Ectodermal cell (in vitro differentiated cells): ENCODE measurements around the gene EEPD1.

Source experiments
- H3K27ac ChIP-seq: 2 replicates; pipeline ENCODE4 v1.7.0; 2013; ENCODE audit warnings: mild to moderate bottlenecking, low read depth, low read length; ENCODE audit not compliant: insufficient read depth, poor library complexity, severe bottlenecking
- H3K27me3 ChIP-seq: 2 replicates; pipeline ENCODE4 v1.7.0; 2013; ENCODE audit warnings: mild to moderate bottlenecking, low read length; ENCODE audit not compliant: insufficient read depth, control insufficient read depth, poor library complexity, severe bottlenecking
- H3K36me3 ChIP-seq: one replicate; pipeline ENCODE4 v1.7.0; 2013; ENCODE audit warnings: low read length; ENCODE audit not compliant: control insufficient read depth, insufficient read depth
- H3K4me1 ChIP-seq: one replicate; pipeline ENCODE4 v1.7.0; 2013; ENCODE audit warnings: low read length; ENCODE audit not compliant: control insufficient read depth, insufficient read depth
- H3K4me3 ChIP-seq: 2 replicates; pipeline ENCODE4 v1.7.0; 2013; ENCODE audit warnings: low read depth, low read length, control low read depth; ENCODE audit not compliant: insufficient read depth
- H3K9me3 ChIP-seq: 2 replicates; pipeline ENCODE4 v1.7.0; 2013; ENCODE audit warnings: mild to moderate bottlenecking, low read length, moderate library complexity; ENCODE audit not compliant: control insufficient read depth
- WGBS, 2 experiments: methylation state at CpG; one replicate each; pipeline ENCODE4 v1.1.7; 2013; ENCODE audit warnings: missing lambda C conversion rate in 2 of 2; 5-methylcytosine and 5-hydroxymethylcytosine counted together

Gene EEPD1

DNA sequence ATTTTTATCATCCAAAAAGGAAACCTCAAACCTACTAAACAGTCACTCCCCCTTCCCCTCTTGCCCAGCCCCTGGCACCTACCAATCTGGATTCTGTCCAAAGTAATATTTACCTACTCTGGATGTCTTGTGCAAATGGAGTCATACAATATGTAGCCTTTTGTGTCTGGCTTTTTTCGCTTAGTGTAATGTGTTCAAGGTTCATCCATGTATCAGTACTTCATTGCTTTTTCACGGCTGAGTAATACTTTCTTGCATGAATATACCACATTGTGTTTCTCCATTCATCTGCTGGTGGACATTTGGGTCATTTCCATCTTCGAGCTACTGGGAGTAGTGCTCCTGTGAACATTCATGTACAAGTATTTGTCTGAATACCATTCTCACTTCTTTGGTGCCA is 113.6 kb downstream of the EEPD1 start:
- Histone ChIP-seq H3K4me1 (no peaks in the 10 kb centered on the region), H3K27ac (no peak overlapping the region), H3K36me3 (no peaks in the 10 kb centered on the region), H3K4me3 (no peak overlapping the region), H3K9me3 (no peaks in the 10 kb centered on the region), H3K27me3 (no peaks in the 10 kb centered on the region)
- WGBS, 2 experiments, result 93 to 95% methylated on average over 3 of the region's 3 CpGs

- H3K9me3 ChIP-seq, result no peaks in the 10 kb centered on the region
- H3K27ac ChIP-seq, result no peak overlapping the region
- H3K4me3 ChIP-seq, result no peak overlapping the region
- no peaks in the 10 kb centered on the region for H3K4me1 ChIP-seq
- WGBS, 2 experiments, result 76 to 96% methylated on average over 2 of the region's 2 CpGs
- H3K36me3 ChIP-seq, result no peaks in the 10 kb centered on the region
- no peaks in the 10 kb centered on the region for H3K27me3 ChIP-seq
Measured at GRCh38 chr7:36272211-36272566, 119.1 kb downstream of the EEPD1 start.

GRCh38 chr7:36272567-36273269 is 119.7 kb downstream of the EEPD1 start:
- Histone ChIP-seq H3K27ac (no peak overlapping the region), H3K36me3 (no peaks in the 10 kb centered on the region), H3K4me3 (no peak overlapping the region), H3K9me3 (no peaks in the 10 kb centered on the region), H3K4me1 (no peaks in the 10 kb centered on the region), H3K27me3 (no peaks in the 10 kb centered on the region)
- WGBS, 2 experiments, result 90 to 92% methylated on average over 13 to 15 of the region's 15 CpGs

- H3K4me3 ChIP-seq, result no peak overlapping the region
- H3K9me3 ChIP-seq, result no peaks in the 10 kb centered on the region
- H3K4me1 ChIP-seq, result peaks cover 9% of the 10 kb centered on the region
- no peaks in the 10 kb centered on the region for H3K36me3 ChIP-seq
- no peak overlapping the region for H3K27ac ChIP-seq
- WGBS, 2 experiments, result 68 to 71% methylated on average over 4 of the region's 4 CpGs
- H3K27me3 ChIP-seq, result no peaks in the 10 kb centered on the region
Measured at GRCh38 chr7:36273836-36274235, 120.8 kb downstream of the EEPD1 start.

- no peak overlapping the region for H3K4me3 ChIP-seq
- H3K9me3 ChIP-seq, result no peaks in the 10 kb centered on the region
- no peaks in the 10 kb centered on the region for H3K36me3 ChIP-seq
- H3K4me1 ChIP-seq, result peaks cover 29% of the 10 kb centered on the region
- WGBS, 2 experiments, result 88 to 92% methylated on average over 8 of the region's 8 CpGs
- no peak overlapping the region for H3K27ac ChIP-seq
- no peaks in the 10 kb centered on the region for H3K27me3 ChIP-seq
Measured at GRCh38 chr7:36275735-36276284, 122.8 kb downstream of the EEPD1 start.

GRCh38 chr7:36276428-36277248 is 123.6 kb downstream of the EEPD1 start:
- Histone ChIP-seq H3K27me3 (no peaks in the 10 kb centered on the region), H3K36me3 (no peaks in the 10 kb centered on the region), H3K27ac (no peak overlapping the region), H3K9me3 (no peaks in the 10 kb centered on the region), H3K4me3 (no peak overlapping the region), H3K4me1 (peaks cover 37% of the 10 kb centered on the region)
- WGBS, 2 experiments, result 76 to 77% methylated on average over 7 of the region's 7 CpGs

DNA sequence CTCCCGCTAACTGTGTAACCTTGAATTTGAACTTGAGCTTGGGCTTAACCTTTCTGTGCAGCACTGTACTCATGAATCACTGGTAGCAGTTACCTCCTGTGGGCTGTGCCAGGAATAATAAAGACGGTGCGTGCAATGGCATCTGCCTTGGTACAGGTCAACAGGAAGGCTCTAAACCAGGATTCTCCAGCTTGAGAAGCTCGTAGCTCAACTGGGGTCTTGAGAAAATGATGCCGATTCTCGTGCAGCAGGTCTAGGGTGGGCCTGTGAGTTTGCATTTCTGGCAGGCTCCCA is 124.1 kb downstream of the EEPD1 start:
- Histone ChIP-seq H3K4me1 (peaks cover 38% of the 10 kb centered on the region), H3K9me3 (no peaks in the 10 kb centered on the region), H3K36me3 (no peaks in the 10 kb centered on the region), H3K27me3 (no peaks in the 10 kb centered on the region), H3K27ac (no peak overlapping the region), H3K4me3 (no peak overlapping the region)
- WGBS, 2 experiments, result 87 to 88% methylated on average over 6 of the region's 6 CpGs

GRCh38 chr7:36278069-36278619 is 125.1 kb downstream of the EEPD1 start:
- Histone ChIP-seq H3K36me3 (no peaks in the 10 kb centered on the region), H3K27ac (no peak overlapping the region), H3K4me1 (peaks cover 38% of the 10 kb centered on the region), H3K27me3 (no peaks in the 10 kb centered on the region), H3K9me3 (no peaks in the 10 kb centered on the region), H3K4me3 (no peak overlapping the region)
- WGBS, 2 experiments, result 56 to 58% methylated on average over 7 of the region's 7 CpGs

DNA sequence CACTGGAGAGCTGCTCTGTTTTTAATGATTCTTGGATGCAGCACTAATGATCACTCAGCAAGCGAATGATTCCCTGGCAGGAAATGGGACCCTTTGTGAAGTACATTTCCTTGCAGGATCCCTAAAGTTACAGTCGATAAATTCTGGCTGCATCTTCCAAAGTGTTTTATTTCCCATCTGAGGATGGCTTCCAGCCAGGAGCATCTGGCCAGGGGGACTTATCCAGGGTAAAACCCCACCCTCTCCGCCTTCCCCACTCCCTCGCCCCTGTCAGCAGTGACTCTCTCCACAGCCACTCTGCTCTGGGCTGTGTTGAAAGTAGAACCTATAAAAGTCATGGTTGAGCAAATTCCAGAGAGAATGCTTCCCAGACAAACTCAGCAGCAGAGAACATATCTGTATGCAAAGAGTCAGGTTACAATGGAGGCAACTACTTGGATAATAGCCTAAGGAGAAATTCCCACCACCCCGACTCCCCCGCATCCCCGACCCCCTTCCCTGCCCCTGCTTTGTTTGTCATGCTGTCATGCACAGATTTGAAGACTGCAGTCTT is 125.6 kb downstream of the EEPD1 start:
- H3K27ac ChIP-seq, result no peak overlapping the region
- 52 to 55% methylated on average over 6 to 7 of the region's 7 CpGs for WGBS, 2 experiments

More for the DNA sequence above, 125.6 kb downstream of the EEPD1 start:
- no peak overlapping the region for H3K4me3 ChIP-seq
- peaks cover 38% of the 10 kb centered on the region for H3K4me1 ChIP-seq
- no peaks in the 10 kb centered on the region for H3K36me3 ChIP-seq
- no peaks in the 10 kb centered on the region for H3K9me3 ChIP-seq
- no peaks in the 10 kb centered on the region for H3K27me3 ChIP-seq
